Chondrocyte (in vitro differentiated cells): ENCODE measurements around the gene NLRP6. TPM values are rescaled to one million over a fixed set of nuclear protein-coding genes. Genes with fewer than 3 reads are reported as not detected.
A peak's percentile ranks its signal among the peaks of the same experiment; 100 is the strongest.

Experiments used
- DNase-seq: peaks from one replicate; pipeline ENCODE4 v3.0.0; 2021; ENCODE audit warnings: mixed read lengths, low spot score
- H3K27ac Mint-ChIP-seq: one replicate; pipeline ENCODE4 v1.8.0; 2021; ENCODE audit warnings: mild to moderate bottlenecking, moderate library complexity, mixed read lengths; ENCODE audit not compliant: unreplicated experiment
- H3K27me3 Mint-ChIP-seq: 2 replicates; pipeline ENCODE4 v1.8.0; 2021; ENCODE audit warnings: low read depth, mixed read lengths
- H3K36me3 Mint-ChIP-seq: 2 replicates; pipeline ENCODE4 v1.8.0; 2021; ENCODE audit warnings: low read depth, mixed read lengths
- H3K4me1 Mint-ChIP-seq: 2 replicates; pipeline ENCODE4 v1.8.0; 2021; ENCODE audit warnings: low read depth, mild to moderate bottlenecking, mixed read lengths
- H3K4me3 Mint-ChIP-seq: one replicate; pipeline ENCODE4 v1.8.0; 2021; ENCODE audit warnings: mild to moderate bottlenecking, moderate library complexity, mixed read lengths; ENCODE audit not compliant: unreplicated experiment
- H3K9me3 Mint-ChIP-seq: 2 replicates; pipeline ENCODE4 v1.8.0; 2021; ENCODE audit warnings: low read depth, mixed read lengths
- total RNA-seq: library from RNA; stranded (reverse); gene quantifications from 3 replicates; pipeline ENCODE4 v1.2.1, GENCODE V29; 2021
- TF ChIP-seq, protein P1 (sequence below): fragments of 200-600 bp; sonication (generic); IDR thresholded peaks from 2 replicates; pipeline ENCODE4 v1.5.0; 2021; ENCODE audit warnings: antibody characterized with exemption, mild to moderate bottlenecking, moderate library complexity

Gene NLRP6
- total RNA-seq, 1 donor from 2014 or later, result not detected

DNA sequence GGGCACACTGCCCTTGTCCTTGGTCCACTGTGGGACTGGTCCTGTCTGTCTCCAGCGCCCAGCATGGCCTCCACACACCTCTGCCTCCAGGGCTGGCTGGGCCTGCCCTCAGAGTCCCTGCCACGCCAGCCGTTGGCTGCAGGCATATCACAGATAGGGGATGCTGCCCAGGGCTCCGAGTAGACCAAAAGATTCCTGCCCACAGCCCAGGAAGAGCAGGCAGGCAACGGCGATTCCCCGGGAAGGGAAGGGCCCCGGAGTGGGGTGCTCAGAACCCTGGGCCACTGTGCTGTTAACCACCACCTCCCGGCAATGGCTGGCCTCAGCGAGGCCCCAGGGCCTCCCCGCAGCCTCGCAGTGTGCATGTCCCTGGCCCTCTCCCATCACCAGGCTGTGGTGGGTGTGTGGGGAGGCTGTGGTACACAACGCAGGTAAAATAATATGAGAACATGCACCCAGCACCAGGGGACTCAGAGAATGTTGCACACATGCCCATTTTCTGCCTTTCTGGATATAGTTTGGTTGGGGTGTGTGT lies 18.9 kb downstream of the NLRP6 start:
- H3K4me1 Mint-ChIP-seq, result no peaks in the 10 kb centered on the region
- H3K27ac Mint-ChIP-seq, result no peak overlapping the region
- H3K4me3 Mint-ChIP-seq, result no peak overlapping the region
- DNase-seq, result peak; percentile 75
- TF ChIP-seq, protein P1, sequence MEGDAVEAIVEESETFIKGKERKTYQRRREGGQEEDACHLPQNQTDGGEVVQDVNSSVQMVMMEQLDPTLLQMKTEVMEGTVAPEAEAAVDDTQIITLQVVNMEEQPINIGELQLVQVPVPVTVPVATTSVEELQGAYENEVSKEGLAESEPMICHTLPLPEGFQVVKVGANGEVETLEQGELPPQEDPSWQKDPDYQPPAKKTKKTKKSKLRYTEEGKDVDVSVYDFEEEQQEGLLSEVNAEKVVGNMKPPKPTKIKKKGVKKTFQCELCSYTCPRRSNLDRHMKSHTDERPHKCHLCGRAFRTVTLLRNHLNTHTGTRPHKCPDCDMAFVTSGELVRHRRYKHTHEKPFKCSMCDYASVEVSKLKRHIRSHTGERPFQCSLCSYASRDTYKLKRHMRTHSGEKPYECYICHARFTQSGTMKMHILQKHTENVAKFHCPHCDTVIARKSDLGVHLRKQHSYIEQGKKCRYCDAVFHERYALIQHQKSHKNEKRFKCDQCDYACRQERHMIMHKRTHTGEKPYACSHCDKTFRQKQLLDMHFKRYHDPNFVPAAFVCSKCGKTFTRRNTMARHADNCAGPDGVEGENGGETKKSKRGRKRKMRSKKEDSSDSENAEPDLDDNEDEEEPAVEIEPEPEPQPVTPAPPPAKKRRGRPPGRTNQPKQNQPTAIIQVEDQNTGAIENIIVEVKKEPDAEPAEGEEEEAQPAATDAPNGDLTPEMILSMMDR, result no peak
- H3K36me3 Mint-ChIP-seq, result peaks cover 3% of the 10 kb centered on the region
- no peaks in the 10 kb centered on the region for H3K9me3 Mint-ChIP-seq
- H3K27me3 Mint-ChIP-seq, result no peaks in the 10 kb centered on the region

GRCh38 chr11:297586-298405 lies 19.6 kb downstream of the NLRP6 start:
- no peaks in the 10 kb centered on the region for H3K27me3 Mint-ChIP-seq
- H3K4me1 Mint-ChIP-seq, result no peaks in the 10 kb centered on the region
- H3K9me3 Mint-ChIP-seq, result no peaks in the 10 kb centered on the region
- no peak overlapping the region for H3K4me3 Mint-ChIP-seq
- peaks cover 3% of the 10 kb centered on the region for H3K36me3 Mint-ChIP-seq
- H3K27ac Mint-ChIP-seq, result no peak overlapping the region
- TF ChIP-seq, protein P1, result no peak
- peak; percentile 58 for DNase-seq

DNA sequence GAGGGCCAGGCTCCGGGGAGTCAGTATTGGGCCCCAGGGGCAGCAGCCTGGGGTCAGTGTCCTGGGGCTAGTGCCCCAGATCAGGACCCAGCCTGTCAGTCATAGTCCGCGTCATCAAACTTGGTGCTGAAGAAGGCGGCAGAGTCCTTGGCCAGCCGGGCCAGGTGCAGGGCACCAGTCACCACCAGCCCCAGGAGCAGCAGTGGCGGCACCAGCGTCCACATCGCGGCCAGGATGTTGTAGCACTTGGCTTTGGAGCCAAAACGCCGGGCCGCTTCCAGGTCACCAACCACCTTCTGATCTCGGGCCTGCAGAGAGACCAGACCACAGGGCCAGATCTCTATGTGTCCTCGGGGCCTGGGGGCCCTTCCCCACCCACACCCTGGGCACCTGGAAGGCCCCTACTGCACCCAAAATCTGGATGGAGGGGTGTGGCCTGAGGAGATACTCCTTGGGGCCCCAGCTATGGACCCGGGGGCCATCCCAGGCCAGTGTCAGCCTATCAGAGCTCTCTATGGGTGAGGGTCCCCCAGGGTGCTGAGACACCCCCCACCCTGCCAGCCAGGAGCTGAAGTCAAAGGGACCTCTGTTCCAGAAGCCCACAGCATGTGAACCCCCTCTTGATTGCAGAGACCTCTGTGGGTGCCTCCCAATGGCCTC lies 20.3 kb downstream of the NLRP6 start:
- H3K4me3 Mint-ChIP-seq, result no peak overlapping the region
- peaks cover 2% of the 10 kb centered on the region for H3K36me3 Mint-ChIP-seq
- peak; percentile 72 for DNase-seq
- TF ChIP-seq, protein P1, result no peak
- H3K9me3 Mint-ChIP-seq, result no peaks in the 10 kb centered on the region
- H3K27ac Mint-ChIP-seq, result no peak overlapping the region
- H3K27me3 Mint-ChIP-seq, result no peaks in the 10 kb centered on the region
- no peaks in the 10 kb centered on the region for H3K4me1 Mint-ChIP-seq

- no peak within 1 kb of the TSS for H3K27ac Mint-ChIP-seq
- no peaks in the 10 kb centered on the region for H3K4me1 Mint-ChIP-seq
- H3K27me3 Mint-ChIP-seq, result no peaks in the 10 kb centered on the region
- peak; percentile 87 for DNase-seq
- no peaks in the 10 kb centered on the region for H3K36me3 Mint-ChIP-seq
- TF ChIP-seq, protein P1, result no peak
- H3K9me3 Mint-ChIP-seq, result no peaks in the 10 kb centered on the region
- no peak within 1 kb of the TSS for H3K4me3 Mint-ChIP-seq
These were observed 21.1 kb downstream of the NLRP6 start, which contains the start of gene IFITM5 for GRCh38 chr11:299081-299891. TSS of gene IFITM5 (minus strand) at chr11:299526. CDS start at chr11:299490, 36 bp downstream.
